Adrenal gland (tissue), 12 donors: Measurements from ENCODE around the gene YY1. TPM values are rescaled to one million over a fixed set of nuclear protein-coding genes. Genes with fewer than 3 reads are reported as not detected.

Experiments used
- DNase-seq, 7 donors: peaks; one replicate each; pipeline ENCODE4 v3.0.0-alpha.2; 2019 to 2020
- H3K27ac ChIP-seq, 5 donors: fragments of 200-600 bp; sonication (generic) in 4 of 5; 1 replicate in 3 of 5; 2 replicates in 2 of 5; pipeline versions ENCODE4 v1.5.1 to v1.8.0; 2016 to 2020; ENCODE audit warnings: mild to moderate bottlenecking in 1 of 5
- H3K27me3 ChIP-seq: fragments of 200-600 bp; 2 replicates; pipeline ENCODE4 v1.8.0; 2021
- H3K36me3 ChIP-seq, 2 donors: fragments of 200-600 bp; replicated peaks in 1 of 2; 1 replicate in 1 of 2; 2 replicates in 1 of 2; pipeline versions ENCODE4 v1.5.1 to v1.8.0; 2018 to 2022
- H3K4me1 ChIP-seq, 2 donors: fragments of 200-600 bp; replicated peaks in 1 of 2; 1 replicate in 1 of 2; 2 replicates in 1 of 2; pipeline versions ENCODE4 v1.5.1 to v1.8.0; 2018 to 2021
- H3K4me3 ChIP-seq, 4 donors: fragments of 200-600 bp; sonication (generic) in 3 of 4; one replicate each; pipeline ENCODE4 v1.5.1; 2016 to 2018
- H3K9me3 ChIP-seq, 3 donors: fragments of 200-600 bp; sonication (generic) in 1 of 3; replicated peaks in 1 of 3; 1 replicate in 2 of 3; 2 replicates in 1 of 3; pipeline versions ENCODE4 v1.5.1 to v1.8.0; 2016 to 2021
- CTCF ChIP-seq, 6 experiments: fragments of 450-650 bp in 4 of 6; fragments of 200-600 bp in 2 of 6; sonication (generic) in 1 of 6; IDR thresholded peaks; 1 replicate in 5 of 6; 2 replicates in 1 of 6; pipeline versions ENCODE4 v1.5.1 to v1.8.0; 2016 to 2021; ENCODE audit warnings: antibody characterized with exemption in 6 of 6, mild to moderate bottlenecking in 2 of 6, moderate library complexity in 1 of 6
- POLR2A ChIP-seq, 2 donors: fragments of 450-650 bp; IDR thresholded peaks; one replicate each; pipeline ENCODE4 v1.6.1; 2017; ENCODE audit warnings: antibody characterized with exemption in 2 of 2, mild to moderate bottlenecking in 2 of 2, moderate library complexity in 1 of 2
- WGBS, 4 donors: extraction: QIAGEN DNeasy Blood & Tissue Kit in 2 of 4; methylation state at CpG; one replicate each; pipeline versions ENCODE4 v1.1.5 to v1.1.7; 2013 to 2017; 5-methylcytosine and 5-hydroxymethylcytosine counted together
- intact Hi-C, 2 donors: fragments of 100-400 bp; cut with DNase I; formaldehyde crosslinking; loops; one replicate each; pipeline versions ENCODE4 v1.14.1 to v1.15.0; 2022 to 2023
- polyA plus RNA-seq, 3 donors: library from polyadenylated mRNA; stranded (reverse); fragments of 200-250 nt in 2 of 3; fragments of 350-450 nt in 1 of 3; fragmentation: Illumina TruSeq in 1 of 3; extraction: RNeasy Lipid Tissue Mini Kit (QIAGEN cat#74804) in 1 of 3; gene quantifications; one replicate each; pipeline ENCODE4 v1.2.3, GENCODE V29; 2013 to 2014
- total RNA-seq, 9 donors: library from RNA; depleted of rRNA in 4 of 9; stranded (reverse); fragments of >200 nt in 4 of 9; fragments of 120-200 nt in 1 of 9; fragmentation: NEBNext Ultra II Directional in 1 of 9; extraction: Animal tissue kit (Norgen Biotek cat#: 25700) in 1 of 9; gene quantifications; one replicate each; pipeline versions ENCODE4 v1.1.0 to v1.2.4, GENCODE V29; 2013 to 2023
- donor health status: healthy with polysubstance abuse.
- donor health status: Bipolar disorder and iron deficiency.
- donor health status: DM: yes; HTN: yes; CAD: no.
- donor health status: DM: no; HTN: no; CAD: no.
- donor health status: DM: no; HTN: no; CAD: no.
- donor health status: DM: yes; HTN: yes; CAD: no.

Gene YY1
- total and polyA plus RNA-seq, 12 donors, result 20.1 to 79.7 (median 52.4) TPM

GRCh38 chr14:100192250-100192671 lies 46.7 kb upstream of the YY1 start:
- Histone ChIP-seq H3K36me3 (no peaks in the 10 kb centered on the region), H3K4me3 (peak overlapping the region in 2 of 4 donors; percentile 23 to 53), H3K27me3 (no peaks in the 10 kb centered on the region), H3K4me1 (peaks cover 7 to 12% of the 10 kb centered on the region in 2 donors), H3K9me3 (no peaks in the 10 kb centered on the region), H3K27ac (peak overlapping the region; percentile 57 to 93 (median 82))
- intact Hi-C loops, result loop anchor here (5.0 to 10.0 kb wide), 2 partner anchors 207 to 210 kb away; no protein-coding TSS in a partner anchor
- TF ChIP-seq CTCF (IDR thresholded peaks at IDR 0.05) (no peak), POLR2A (IDR thresholded peaks at IDR 0.05) (no peak)
- peak in 6 of 7 donors; percentile 32 to 70 (median 48) for DNase-seq
- WGBS, 4 donors, result 33 to 43% (median 40%) methylated on average over 11 to 21 of the region's 21 CpGs

- Histone ChIP-seq H3K4me3 (peak overlapping the region in 2 of 4 donors; percentile 23 to 53), H3K36me3 (no peaks in the 10 kb centered on the region), H3K9me3 (no peaks in the 10 kb centered on the region), H3K27ac (peak overlapping the region; percentile 57 to 93 (median 82)), H3K4me1 (peaks cover 7 to 12% of the 10 kb centered on the region in 2 donors), H3K27me3 (no peaks in the 10 kb centered on the region)
- WGBS, 4 donors, result 0 to 6% (median 1%) methylated on average over 4 to 62 of the region's 62 CpGs
- DNase-seq, result peak; percentile 99 to 100 (median 100)
- TF ChIP-seq POLR2A (IDR thresholded peaks at IDR 0.05) (peak; percentile 45 to 62), CTCF (IDR thresholded peaks at IDR 0.05) (peak; percentile 84 to 96 (median 90))
- intact Hi-C loops, result loop anchor here (5.0 to 10.0 kb wide), 2 partner anchors 208 to 211 kb away; no protein-coding TSS in a partner anchor
These were observed 46.1 kb upstream of the YY1 start for GRCh38 chr14:100192672-100193416.

GRCh38 chr14:100193417-100194357 lies 45.3 kb upstream of the YY1 start:
- DNase-seq, result peak in 3 of 7 donors; percentile 27 to 59 (median 29)
- no peaks in the 10 kb centered on the region for H3K9me3 ChIP-seq
- peaks cover 7 to 12% of the 10 kb centered on the region in 2 donors for H3K4me1 ChIP-seq
- WGBS, 4 donors, result 48 to 64% (median 56%) methylated on average over 8 to 12 of the region's 12 CpGs
- H3K27me3 ChIP-seq, result no peaks in the 10 kb centered on the region
- intact Hi-C loops, result loop anchor here (5.0 to 10.0 kb wide), 2 partner anchors 209 to 211 kb away; no protein-coding TSS in a partner anchor
- no peaks in the 10 kb centered on the region for H3K36me3 ChIP-seq
- no peak for TF ChIP-seq CTCF (IDR thresholded peaks at IDR 0.05)
- H3K4me3 ChIP-seq, result peak overlapping the region in 2 of 4 donors; percentile 20 to 53
- H3K27ac ChIP-seq, result peak overlapping the region in 4 of 5 donors; percentile 57 to 93 (median 80)
